Gastrocnemius medialis (tissue), 4 donors: ENCODE measurements around the gene PWWP2B.

ENCODE experiments used
- POLR2A ChIP-seq, 2 donors: fragments of 450-650 bp; IDR thresholded peaks; one replicate each; pipeline ENCODE4 v1.6.1; 2017; ENCODE audit warnings: antibody characterized with exemption in 2 of 2, mild to moderate bottlenecking in 2 of 2, moderate library complexity in 2 of 2
- TF ChIP-seq, protein P1 (sequence below), 5 experiments: fragments of 450-650 bp in 3 of 5; fragments of 200-600 bp in 2 of 5; sonication (generic) in 2 of 5; IDR thresholded peaks in 4 of 5; conservative IDR thresholded peaks in 1 of 5; 1 replicate in 4 of 5; 2 replicates in 1 of 5; pipeline ENCODE4 v1.5.1; 2016 to 2019; ENCODE audit warnings: antibody characterized with exemption in 5 of 5, mild to moderate bottlenecking in 3 of 5, moderate library complexity in 3 of 5

DNA sequence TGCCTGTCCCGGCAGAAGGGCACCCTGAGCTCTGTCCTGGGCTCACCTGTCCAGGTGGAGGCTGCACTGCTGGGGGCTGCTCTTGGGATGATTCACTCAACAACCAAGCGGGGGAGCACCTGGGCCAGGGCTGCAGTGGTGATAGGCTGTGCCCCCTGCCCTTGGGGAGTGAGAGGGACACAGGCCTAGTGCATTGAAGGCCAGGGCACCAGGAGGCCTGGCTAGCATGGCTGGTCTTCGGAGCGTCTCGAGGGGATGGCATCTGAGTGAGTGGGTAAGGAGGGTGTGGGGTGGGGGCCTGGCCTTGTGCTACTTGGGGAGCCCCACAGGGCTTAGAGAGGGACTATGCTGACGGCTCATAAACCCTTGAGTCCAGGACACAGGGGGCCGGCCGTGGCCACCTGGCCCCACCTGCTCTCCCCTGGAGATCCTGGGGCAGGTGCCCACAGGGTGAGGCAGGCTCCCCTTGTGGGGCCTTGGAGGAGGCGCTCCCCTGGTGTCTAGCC, 3.1 kb downstream of the PWWP2B start:
- no peak for TF ChIP-seq POLR2A (IDR thresholded peaks at IDR 0.05)
- TF ChIP-seq, protein P1, sequence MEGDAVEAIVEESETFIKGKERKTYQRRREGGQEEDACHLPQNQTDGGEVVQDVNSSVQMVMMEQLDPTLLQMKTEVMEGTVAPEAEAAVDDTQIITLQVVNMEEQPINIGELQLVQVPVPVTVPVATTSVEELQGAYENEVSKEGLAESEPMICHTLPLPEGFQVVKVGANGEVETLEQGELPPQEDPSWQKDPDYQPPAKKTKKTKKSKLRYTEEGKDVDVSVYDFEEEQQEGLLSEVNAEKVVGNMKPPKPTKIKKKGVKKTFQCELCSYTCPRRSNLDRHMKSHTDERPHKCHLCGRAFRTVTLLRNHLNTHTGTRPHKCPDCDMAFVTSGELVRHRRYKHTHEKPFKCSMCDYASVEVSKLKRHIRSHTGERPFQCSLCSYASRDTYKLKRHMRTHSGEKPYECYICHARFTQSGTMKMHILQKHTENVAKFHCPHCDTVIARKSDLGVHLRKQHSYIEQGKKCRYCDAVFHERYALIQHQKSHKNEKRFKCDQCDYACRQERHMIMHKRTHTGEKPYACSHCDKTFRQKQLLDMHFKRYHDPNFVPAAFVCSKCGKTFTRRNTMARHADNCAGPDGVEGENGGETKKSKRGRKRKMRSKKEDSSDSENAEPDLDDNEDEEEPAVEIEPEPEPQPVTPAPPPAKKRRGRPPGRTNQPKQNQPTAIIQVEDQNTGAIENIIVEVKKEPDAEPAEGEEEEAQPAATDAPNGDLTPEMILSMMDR (IDR thresholded peaks at IDR 0.05 in 4 of 5, conservative IDR thresholded peaks at IDR 0.05 in 1 of 5) = no peak
